NCI-H82 treated with DMSO at 0.1 percent for 48 hours (cell line): Measurements from ENCODE around the gene NAA20.
"Not testable (repeated sequence)": the region's sequence is repeated elsewhere in the genome, so short reads cannot be mapped to it uniquely, and the experiment has no call there.

ENCODE experiments used
- DNase-seq: peaks from one replicate; lab custom pipeline; 2025; ENCODE audit not compliant: unreplicated experiment; lab: John Stamatoyannopoulos, UW

Gene NAA20

GRCh38 chr20:19991308-19991707 is 25.9 kb upstream of the NAA20 start:
- DNase-seq = no peak

DNA sequence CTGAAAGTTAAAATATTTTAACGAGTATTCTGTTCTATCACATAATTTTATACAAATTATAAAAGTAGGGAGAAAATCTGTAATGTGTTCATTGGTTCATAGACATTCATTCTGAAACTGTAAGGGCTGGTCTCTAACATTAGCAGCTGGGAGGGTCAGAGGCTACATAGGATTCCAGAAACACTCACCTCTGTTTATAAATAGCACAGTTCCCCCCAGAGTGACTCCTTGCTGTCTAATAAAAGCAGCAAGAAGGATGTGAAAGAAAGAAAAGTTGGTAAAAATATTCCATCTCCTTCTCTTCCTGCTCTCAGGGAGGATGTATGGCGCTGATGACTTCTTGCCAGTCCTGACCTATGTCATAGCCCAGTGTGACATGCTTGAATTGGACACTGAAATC is 25.3 kb upstream of the NAA20 start:
- DNase-seq = no peak

DNA sequence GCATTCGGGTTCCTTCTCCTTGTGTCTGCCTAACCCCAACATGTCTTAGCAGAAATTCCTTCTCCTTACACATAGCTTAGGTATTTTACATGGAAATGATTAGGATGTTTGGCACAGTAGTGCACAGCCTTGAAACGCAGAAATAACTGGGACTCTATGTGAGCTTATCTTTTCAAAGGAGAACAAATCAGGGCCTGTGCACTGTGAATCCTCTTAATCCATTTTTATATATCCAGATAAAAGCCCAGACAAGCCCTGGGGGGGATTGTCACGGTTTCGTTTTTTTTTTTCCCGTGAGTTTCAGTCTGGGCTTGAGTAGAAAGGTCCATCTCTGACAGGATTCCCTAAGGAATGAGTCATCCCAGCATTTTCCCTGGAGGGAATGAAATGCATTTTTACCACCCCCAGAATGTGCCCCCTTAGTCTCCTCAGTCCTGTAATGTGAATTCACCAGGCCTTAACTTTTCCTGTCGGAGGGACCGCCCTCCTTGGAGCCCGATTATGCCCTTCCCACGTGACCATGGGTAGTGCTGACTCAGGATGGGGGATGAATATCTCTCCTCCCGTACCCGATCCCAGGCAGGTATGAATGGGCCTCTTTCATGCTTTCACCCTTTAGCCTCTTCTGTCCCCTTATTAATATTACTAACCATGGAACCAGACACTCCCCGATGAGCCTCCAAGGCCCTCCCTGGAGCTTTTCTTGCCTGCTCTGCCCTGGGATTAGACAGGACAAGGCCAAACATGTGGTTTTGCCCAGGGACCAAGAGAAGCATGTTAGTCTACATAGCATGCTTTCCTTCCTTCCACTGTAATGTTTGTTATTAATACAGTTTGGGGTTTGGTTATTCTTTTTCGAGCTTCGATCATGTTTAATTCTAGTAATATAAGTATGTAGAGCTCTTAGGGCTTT is 23.9 kb upstream of the NAA20 start:
- no peak for DNase-seq

DNA sequence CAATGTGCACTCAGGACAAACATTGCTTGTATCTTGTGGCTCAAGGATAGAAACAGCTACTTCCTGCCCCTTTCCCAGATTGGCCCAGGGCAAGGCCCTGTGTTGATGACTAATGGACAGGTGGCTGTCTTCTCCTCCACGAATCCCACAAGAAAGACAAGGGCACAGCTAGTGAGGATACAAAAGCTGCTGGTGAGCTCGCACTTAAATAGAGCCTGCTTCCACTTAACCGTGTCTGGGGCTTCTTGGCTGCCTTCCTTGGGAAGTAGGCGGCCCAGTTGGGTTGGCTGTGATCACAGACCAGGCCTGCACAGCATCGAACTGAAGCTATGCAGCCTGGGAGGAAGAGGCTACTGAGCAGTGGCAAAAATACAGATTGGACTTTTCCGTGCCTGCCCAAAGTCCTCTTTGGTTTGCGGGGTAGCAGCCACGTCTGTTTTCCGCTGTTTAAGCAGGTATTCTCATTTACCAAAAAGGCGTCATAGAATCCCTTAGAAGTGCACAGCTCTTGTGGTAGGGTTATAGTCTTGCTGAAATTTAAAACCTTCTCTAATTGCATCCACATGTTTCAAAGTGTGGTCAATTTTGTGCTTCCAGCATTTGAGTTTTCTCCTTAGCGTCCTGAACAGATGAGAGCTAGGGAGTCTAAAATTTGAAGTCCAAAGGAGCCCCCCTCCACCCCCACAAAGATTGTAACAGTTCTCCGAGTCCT is 23.0 kb upstream of the NAA20 start:
- no peak for DNase-seq

DNA sequence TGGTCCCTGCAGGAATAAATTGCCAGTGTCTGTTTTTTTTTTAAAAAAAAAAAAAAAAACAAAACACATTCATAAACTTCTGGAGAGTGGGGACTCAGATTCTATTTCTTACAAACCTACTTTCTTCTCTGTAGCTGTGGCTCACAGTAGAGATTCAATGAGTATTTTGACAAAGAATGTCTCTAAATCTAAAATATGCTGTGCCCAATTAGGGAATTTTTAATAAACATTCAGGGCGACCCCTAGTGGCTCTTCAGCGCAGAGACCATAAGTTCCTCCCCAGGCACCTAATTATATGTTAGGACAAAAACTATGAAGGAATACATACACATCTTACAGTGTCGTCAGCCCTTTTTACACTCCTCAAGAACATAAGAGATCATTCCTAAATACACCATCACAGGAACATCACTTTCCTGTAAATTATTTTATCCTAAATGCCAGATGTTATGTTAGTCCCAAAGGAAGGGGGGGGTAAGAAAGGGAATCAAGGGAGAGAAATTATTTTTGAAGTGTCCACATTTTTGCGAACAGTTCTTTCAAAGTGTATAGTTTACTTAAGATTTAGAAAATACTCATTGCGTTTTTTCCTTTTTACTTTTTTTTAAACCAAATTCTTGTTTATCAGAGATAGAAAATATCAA is 21.8 kb upstream of the NAA20 start:
- peak; percentile 63 for DNase-seq

DNA sequence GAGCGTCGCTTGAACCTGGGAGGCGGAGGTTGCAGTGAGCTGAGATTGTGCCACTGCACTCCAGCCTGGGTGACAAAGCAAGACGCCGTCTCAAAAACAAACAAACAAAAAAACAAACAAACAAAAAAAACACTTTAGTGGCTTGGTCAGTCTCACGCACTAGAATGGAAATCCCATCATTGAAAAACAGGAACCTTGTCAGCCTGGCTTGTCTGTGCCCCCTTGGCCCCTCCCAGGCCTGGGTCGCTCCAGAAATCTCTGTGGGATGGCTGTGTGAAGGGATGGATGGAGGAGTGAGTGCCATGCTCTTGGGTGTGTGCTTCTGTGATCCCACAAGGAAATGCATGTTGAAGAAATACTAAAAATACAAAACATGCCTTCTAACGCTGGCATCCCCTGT is 20.9 kb upstream of the NAA20 start:
- DNase-seq = no peak

GRCh38 chr20:19996917-19997316 is 20.2 kb upstream of the NAA20 start:
- no peak for DNase-seq

DNA sequence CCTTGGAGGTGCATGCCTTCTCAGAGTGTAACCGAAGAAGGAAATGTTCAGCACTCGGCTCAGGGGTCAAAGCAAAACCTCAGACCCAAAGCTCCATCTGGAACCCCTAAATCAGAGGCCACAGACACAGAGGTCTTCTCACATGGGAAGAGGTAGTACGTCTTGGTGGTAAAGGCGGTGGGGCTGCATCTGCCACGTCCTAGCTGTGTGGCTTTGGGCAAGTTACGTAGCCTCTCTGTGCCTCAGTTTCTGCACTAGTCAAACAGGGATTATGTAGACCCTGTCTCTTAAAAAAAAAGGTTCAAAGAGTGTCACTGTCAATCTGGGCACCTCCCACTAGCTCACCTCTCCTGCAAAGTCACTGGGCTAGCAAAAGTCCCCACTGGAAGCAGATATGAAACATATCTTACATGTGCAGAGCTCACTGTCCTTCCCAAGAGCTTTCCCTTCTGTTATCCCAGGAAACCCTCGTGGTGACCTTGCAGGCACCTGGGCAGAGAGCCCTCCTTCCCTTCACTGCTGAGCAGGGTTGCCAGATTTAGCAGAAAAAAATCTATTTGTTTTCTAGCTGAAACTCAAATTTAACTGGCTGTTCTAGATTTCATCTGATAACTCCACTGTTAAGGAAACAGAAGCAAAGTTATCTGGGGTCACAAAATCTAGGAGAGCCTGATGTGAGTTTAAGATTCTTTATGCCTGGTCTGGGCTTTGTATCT is 18.0 kb upstream of the NAA20 start:
- DNase-seq = no peak

- no peak for DNase-seq
Measured at GRCh38 chr20:20000211-20000968, 16.8 kb upstream of the NAA20 start.

- no peak for DNase-seq
Measured at GRCh38 chr20:20002101-20002998, 14.8 kb upstream of the NAA20 start.

- DNase-seq = no peak
Measured at GRCh38 chr20:20003031-20003954, 13.9 kb upstream of the NAA20 start.

- DNase-seq = not testable (repeated sequence)
Measured at GRCh38 chr20:20003955-20004322, 13.2 kb upstream of the NAA20 start.

GRCh38 chr20:20005342-20005741 is 11.8 kb upstream of the NAA20 start:
- DNase-seq = no peak

- DNase-seq = no peak
Measured at GRCh38 chr20:20009784-20010253, 7.3 kb upstream of the NAA20 start.

- no peak for DNase-seq
Measured at GRCh38 chr20:20010639-20011500, 6.3 kb upstream of the NAA20 start.

DNA sequence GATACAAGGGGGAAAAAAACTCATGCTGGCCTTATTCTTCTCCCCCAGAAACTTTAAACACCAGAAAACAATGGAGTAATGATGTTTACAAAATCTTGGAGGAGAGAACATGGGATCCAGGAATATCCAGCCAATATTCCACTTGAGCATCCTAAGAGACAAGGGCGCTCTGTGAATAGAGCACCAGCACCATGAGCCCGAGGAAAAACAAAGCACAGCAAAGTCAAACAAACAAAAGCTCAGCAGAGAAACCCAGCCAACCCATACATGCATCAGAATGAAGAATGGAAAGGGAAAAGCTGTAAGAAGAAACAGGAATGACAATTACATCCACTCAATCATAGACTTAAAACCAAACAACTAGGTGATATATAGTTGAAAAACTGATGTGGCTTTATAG is 4.6 kb upstream of the NAA20 start:
- DNase-seq = no peak

DNA sequence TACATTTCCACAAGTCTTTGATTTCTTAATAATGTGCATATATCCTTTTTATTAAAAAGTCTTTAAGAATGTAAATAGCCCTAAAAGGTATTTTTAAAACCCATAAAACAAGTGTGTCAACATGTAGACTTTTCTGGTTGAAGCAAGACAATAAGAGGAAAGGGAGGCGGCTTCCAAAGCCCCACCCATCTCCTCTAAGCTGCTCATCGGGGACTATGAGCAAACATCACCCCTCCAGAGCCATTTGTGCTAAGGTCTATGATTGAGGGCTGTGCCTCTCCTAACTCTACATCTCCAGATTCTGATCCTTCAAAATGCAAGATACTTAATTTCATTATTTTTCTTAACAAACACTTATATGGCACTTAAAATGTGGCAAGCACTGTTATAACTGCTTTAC is 2.5 kb upstream of the NAA20 start:
- no peak for DNase-seq

- DNase-seq = no peak
Measured at GRCh38 chr20:20017844-20018185, 653 bp downstream of the NAA20 start.
